NK-92 treated with Interleukin-12 subunit alpha and Interleukin-12 subunit beta, amount 100 ng/mL, for 24 hours (cell line): ENCODE data around the gene CDC7.

Experiments
- DNase-seq: peaks from one replicate; lab custom pipeline; 2025; lab: John Stamatoyannopoulos, UW

CDC7 gene

GRCh38 chr1:91549041-91549735 lies 48.5 kb downstream of the CDC7 start:
- DNase-seq, result peak; percentile 49

GRCh38 chr1:91550961-91551360 lies 50.3 kb downstream of the CDC7 start:
- no peak for DNase-seq

GRCh38 chr1:91552091-91552490 lies 51.4 kb downstream of the CDC7 start:
- no peak for DNase-seq

- no peak for DNase-seq
These were observed 51.9 kb downstream of the CDC7 start for GRCh38 chr1:91552596-91552995.

- DNase-seq, result no peak
These were observed 52.5 kb downstream of the CDC7 start for GRCh38 chr1:91553177-91553591.

GRCh38 chr1:91555074-91555730 lies 54.6 kb downstream of the CDC7 start:
- DNase-seq, result no peak

GRCh38 chr1:91555821-91556531 lies 55.3 kb downstream of the CDC7 start:
- peak; percentile 61 for DNase-seq

- no peak for DNase-seq
These were observed 55.9 kb downstream of the CDC7 start for GRCh38 chr1:91556556-91556955.

- DNase-seq, result no peak
These were observed 56.5 kb downstream of the CDC7 start for GRCh38 chr1:91557039-91557690.

- DNase-seq, result no peak
These were observed 57.2 kb downstream of the CDC7 start for GRCh38 chr1:91557826-91558225.

GRCh38 chr1:91559046-91559750 lies 58.5 kb downstream of the CDC7 start:
- no peak for DNase-seq

- DNase-seq, result peak; percentile 15
These were observed 59.4 kb downstream of the CDC7 start for GRCh38 chr1:91559838-91560565.

- no peak for DNase-seq
These were observed 64.4 kb downstream of the CDC7 start for GRCh38 chr1:91564888-91565701.

GRCh38 chr1:91567583-91567982 lies 66.9 kb downstream of the CDC7 start:
- DNase-seq, result no peak

GRCh38 chr1:91568261-91568660 lies 67.6 kb downstream of the CDC7 start:
- no peak for DNase-seq

GRCh38 chr1:91569411-91570119 lies 68.9 kb downstream of the CDC7 start:
- no peak for DNase-seq

- DNase-seq, result no peak
These were observed 69.4 kb downstream of the CDC7 start for GRCh38 chr1:91570120-91570448.

GRCh38 chr1:91572044-91572443 lies 71.4 kb downstream of the CDC7 start:
- no peak for DNase-seq
